Subcutaneous abdominal adipose tissue (tissue), 5 donors: Measurements from ENCODE around the gene RIT1.

Experiments
- H3K27ac ChIP-seq: one replicate; pipeline ENCODE4 v1.7.0; 2013; ENCODE audit warnings: low read depth, mild to moderate bottlenecking, inconsistent platforms, low read length, moderate library complexity
- H3K27me3 ChIP-seq, 5 donors: one replicate each; pipeline ENCODE4 v1.7.0; 2013; ENCODE audit warnings: low read length in 5 of 5, inconsistent platforms in 1 of 5; ENCODE audit not compliant: control insufficient read depth in 5 of 5, insufficient read depth in 4 of 5
- H3K36me3 ChIP-seq, 5 donors: one replicate each; pipeline ENCODE4 v1.7.0; 2013; ENCODE audit warnings: low read length in 5 of 5; ENCODE audit not compliant: control insufficient read depth in 5 of 5, insufficient read depth in 5 of 5
- H3K4me1 ChIP-seq, 5 donors: one replicate each; pipeline ENCODE4 v1.7.0; 2013; ENCODE audit warnings: low read length in 5 of 5, mild to moderate bottlenecking in 3 of 5, moderate library complexity in 1 of 5; ENCODE audit not compliant: control insufficient read depth in 5 of 5, insufficient read depth in 5 of 5
- H3K4me3 ChIP-seq, 5 donors: one replicate each; pipeline ENCODE4 v1.7.0; 2013; ENCODE audit warnings: low read length in 5 of 5, low read depth in 1 of 5
- H3K9ac ChIP-seq, 5 donors: one replicate each; pipeline ENCODE4 v1.7.0; 2013; ENCODE audit warnings: low read length in 5 of 5, mild to moderate bottlenecking in 4 of 5, moderate library complexity in 3 of 5
- H3K9me3 ChIP-seq, 5 donors: one replicate each; pipeline ENCODE4 v1.7.0; 2013; ENCODE audit warnings: low read length in 5 of 5; ENCODE audit not compliant: control insufficient read depth in 5 of 5
- donor health status: healthy.
- donor health status: healthy.
- donor health status: healthy.
- donor health status: healthy.
- donor health status: healthy.

The RIT1 gene, protein sequence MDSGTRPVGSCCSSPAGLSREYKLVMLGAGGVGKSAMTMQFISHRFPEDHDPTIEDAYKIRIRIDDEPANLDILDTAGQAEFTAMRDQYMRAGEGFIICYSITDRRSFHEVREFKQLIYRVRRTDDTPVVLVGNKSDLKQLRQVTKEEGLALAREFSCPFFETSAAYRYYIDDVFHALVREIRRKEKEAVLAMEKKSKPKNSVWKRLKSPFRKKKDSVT

DNA sequence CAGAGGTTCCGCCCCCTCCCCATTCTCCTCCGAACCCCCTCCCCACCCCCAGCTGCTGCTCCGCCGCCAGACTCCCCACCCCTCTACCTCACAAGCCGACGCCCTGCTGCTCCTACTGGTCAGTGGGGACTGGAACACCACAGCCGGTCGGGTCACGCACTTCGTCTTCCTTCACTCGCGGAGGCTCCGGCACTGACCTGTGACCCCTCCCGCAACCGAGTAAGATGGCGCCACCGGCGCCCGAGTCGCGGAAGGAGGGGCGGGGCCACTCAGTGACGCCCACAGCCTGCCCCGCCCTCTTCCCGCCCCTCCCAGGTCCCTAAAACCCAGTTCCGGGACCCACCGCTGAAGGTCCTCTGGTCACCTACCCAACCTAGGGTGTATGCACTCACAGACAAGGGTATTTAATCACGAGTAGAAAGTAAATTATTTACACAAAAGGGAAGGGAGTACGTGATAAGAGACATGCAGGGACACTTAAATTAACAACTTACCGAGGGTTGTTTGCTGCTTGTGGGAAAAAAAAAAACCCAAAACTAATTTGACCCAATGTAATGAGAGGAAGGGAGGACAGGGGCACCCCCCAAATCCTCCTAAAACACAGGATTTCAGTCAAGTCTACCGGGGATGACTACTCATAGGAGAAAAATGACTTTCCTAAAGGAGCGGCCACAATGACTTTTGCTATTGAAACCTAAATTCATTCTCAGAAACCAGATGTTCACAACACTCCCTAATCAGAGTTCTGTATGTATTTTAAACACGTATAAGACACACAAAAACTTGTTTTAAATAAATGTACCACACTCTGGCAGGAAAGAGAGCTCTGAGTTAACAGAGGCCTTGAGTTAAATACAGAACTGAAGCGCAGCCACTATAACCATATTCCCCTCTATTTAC is at the start of gene RIT1:
Gene RIT1, minus strand, starts transcription at position 194 of the 900 bp plus-strand sequence. CDS start 588 bp downstream, outside the sequence.
- peaks cover 0 to 23% (median 16%) of the 10 kb centered on the region in 5 donors for H3K4me1 ChIP-seq
- H3K4me3 ChIP-seq = peak within 1 kb of the TSS; percentile 64 to 90 (median 80)
- peak within 1 kb of the TSS; percentile 84 for H3K27ac ChIP-seq
- no peaks in the 10 kb centered on the region for H3K27me3 ChIP-seq
- no peaks in the 10 kb centered on the region for H3K9me3 ChIP-seq
- peaks cover 30 to 60% (median 50%) of the 10 kb centered on the region in 5 donors for H3K36me3 ChIP-seq
- peak within 1 kb of the TSS in 4 of 5 donors; percentile 62 to 79 (median 78) for H3K9ac ChIP-seq

DNA sequence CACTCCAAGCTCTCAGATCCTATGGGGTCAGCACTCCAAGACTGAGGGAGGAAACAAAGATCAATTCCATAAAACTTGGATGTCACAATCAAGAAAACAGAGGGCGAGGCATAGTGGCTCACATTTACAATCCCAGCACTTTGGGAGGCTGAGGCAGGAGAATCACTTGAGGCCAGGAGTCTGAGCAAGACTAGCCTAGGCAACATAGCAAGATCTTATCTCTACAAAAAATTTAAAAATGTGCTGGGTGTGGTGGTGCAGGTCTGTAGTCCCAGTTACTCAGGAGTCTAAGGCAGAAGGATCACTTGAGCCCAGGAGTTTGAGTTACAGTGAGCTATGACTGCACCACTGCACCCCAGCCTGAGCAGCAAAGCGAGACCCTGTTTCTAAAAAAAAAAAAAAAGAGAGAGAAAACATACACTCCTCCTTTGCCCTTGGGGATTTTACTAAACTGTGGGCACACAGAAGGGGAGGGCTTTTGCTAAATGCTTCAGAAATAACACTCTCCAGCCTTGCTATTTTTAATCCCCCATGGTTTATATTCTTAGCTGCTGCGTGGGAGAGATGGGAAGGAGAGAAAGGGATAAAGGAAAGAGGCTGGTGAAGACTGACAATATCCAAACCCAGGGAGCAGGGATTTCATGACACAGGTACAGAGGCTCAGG is 49.1 kb upstream of the RIT1 start:
- Histone ChIP-seq H3K27ac (no peak overlapping the region), H3K9ac (no peak overlapping the region), H3K36me3 (peaks cover 14 to 89% (median 84%) of the 10 kb centered on the region in 5 donors), H3K4me3 (no peak overlapping the region), H3K4me1 (peaks cover 6 to 26% (median 18%) of the 10 kb centered on the region in 5 donors), H3K9me3 (no peaks in the 10 kb centered on the region), H3K27me3 (no peaks in the 10 kb centered on the region)

DNA sequence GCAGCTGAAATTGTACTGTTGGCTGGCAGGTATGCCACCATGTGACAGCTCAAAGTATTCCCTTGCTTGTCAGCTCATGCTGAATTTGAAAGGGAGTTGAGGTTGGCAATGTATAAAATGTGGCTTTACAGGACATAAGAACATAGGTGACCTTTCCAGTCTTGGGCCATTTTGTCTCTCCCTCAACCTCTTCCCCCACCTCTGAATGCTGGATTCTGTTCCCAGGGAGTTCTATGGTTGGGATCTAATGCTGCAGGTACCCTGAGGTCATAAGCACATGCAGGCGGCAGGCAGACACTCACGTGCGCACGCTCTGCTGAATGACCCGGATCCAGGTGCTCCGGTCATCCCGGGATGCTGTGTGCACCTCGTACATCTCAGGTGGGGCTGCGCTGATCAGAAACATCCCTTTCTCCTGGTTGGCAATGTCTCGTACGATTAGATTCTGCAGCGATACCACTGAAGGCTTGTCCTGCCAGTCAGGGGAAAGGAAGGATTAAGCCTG is 46.3 kb upstream of the RIT1 start:
- H3K9ac ChIP-seq = no peak overlapping the region
- H3K4me1 ChIP-seq = peaks cover 6 to 17% (median 11%) of the 10 kb centered on the region in 5 donors
- no peaks in the 10 kb centered on the region for H3K27me3 ChIP-seq

DNA sequence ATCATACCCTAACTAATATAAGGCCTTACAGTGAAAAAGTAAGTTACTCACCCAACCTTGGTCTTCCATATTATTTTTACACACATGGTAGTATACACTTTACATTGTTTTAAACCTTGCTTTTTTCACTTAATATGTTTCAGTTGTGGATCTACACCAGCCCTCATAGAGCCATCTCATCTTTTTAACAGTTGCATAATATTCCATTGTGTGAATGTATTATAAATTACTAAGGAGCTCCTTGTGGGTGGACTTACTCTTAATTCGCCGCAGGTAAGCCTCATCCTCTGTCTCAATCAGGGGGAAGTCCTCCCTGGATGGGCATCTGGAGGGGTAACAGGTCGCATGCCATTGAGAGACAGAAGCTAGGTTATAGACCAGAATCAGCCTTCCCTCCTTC is 43.5 kb upstream of the RIT1 start:
- no peak overlapping the region for H3K9ac ChIP-seq
- no peaks in the 10 kb centered on the region for H3K4me1 ChIP-seq
- H3K4me3 ChIP-seq = no peak overlapping the region
- H3K27me3 ChIP-seq = no peaks in the 10 kb centered on the region
- no peak overlapping the region for H3K27ac ChIP-seq
- no peaks in the 10 kb centered on the region for H3K9me3 ChIP-seq
- peaks cover 17 to 95% (median 89%) of the 10 kb centered on the region in 5 donors for H3K36me3 ChIP-seq

More for the DNA sequence above, 46.3 kb upstream of the RIT1 start:
- no peak overlapping the region for H3K4me3 ChIP-seq
- peaks cover 17 to 94% (median 88%) of the 10 kb centered on the region in 5 donors for H3K36me3 ChIP-seq
- H3K27ac ChIP-seq = no peak overlapping the region
- H3K9me3 ChIP-seq = no peaks in the 10 kb centered on the region

DNA sequence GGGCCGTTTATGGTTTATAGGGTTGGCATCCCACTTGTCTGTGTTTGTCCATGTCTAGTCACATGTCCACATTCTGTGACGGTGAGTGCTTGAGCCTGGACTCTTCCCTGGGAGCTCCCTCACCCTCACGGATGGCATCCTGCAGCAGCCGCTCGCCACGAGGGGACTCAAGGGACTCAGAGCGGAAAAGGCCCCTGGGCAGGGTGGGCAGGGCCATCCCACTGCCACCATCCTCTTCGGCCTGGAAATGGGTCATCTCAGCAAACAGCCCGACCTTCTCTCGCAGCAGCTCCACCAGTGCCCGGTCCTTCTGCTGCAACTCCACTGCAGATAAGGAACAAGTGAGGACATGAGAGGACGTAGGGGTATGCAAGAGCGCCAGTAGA is 41.3 kb upstream of the RIT1 start:
- Histone ChIP-seq H3K9me3 (no peaks in the 10 kb centered on the region), H3K4me3 (no peak overlapping the region), H3K27me3 (no peaks in the 10 kb centered on the region), H3K27ac (no peak overlapping the region), H3K36me3 (peaks cover 11 to 94% (median 89%) of the 10 kb centered on the region in 5 donors), H3K9ac (no peak overlapping the region), H3K4me1 (no peaks in the 10 kb centered on the region)

DNA sequence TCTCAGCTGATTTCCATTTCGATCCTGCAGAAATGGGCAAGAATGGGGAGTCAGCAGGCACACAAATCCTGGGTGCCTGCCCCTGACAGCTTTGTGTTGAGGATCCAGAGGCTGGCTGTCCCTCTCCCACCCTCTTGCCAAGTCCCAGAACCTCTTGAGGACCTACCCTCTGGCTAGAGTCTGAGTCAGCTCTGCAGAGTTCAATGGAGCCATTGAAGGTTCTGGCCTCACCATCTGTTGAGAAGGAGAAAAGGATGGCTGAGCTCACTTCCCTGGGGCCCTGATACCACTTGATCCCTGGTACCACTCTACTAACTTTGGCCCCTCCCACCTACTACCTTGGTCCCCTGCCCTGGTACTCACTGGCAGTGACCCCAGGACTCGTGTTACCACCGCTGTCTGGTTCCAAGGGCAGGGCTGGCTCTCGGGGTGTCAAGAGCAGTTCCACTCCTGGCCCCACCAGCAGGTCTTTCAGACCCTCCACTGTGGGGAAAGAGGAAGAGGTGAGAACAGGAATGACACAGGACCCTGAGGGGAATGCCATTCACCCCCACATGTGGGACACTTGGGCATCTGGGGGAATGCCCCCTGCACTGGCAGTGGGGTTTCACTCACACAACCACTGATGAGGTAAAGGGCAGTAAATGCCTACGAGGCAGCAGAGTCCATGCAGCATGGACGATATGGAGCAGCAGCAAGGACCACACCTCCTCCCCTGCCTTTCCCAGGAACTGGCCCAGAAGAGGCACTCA is 40.8 kb upstream of the RIT1 start:
- Histone ChIP-seq H3K4me1 (peaks cover 0 to 4% (median 0%) of the 10 kb centered on the region in 5 donors), H3K9ac (no peak overlapping the region), H3K9me3 (no peaks in the 10 kb centered on the region), H3K27me3 (no peaks in the 10 kb centered on the region), H3K36me3 (peaks cover 6 to 94% (median 89%) of the 10 kb centered on the region in 5 donors), H3K4me3 (no peak overlapping the region), H3K27ac (no peak overlapping the region)

DNA sequence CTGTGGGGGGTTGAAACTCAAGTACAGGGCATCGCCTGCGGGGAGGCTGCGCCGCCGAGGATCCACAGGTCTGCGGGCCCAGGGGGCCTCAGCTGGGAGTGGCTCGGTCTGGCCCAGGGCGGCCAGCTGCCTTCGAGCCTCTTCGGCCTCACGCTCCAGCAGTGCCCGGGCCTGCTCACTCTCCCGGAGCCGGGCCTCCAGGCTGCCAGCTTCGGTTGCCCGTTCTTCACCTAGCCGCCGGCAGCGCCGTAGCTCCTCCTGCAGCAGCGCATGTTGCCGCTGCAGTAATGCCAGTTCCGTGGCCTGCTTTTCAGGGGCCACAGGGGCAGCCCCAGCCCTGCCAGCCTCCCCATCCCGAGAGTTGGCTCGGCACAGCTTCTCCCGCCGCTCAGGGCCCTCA is 39.7 kb upstream of the RIT1 start:
- no peaks in the 10 kb centered on the region for H3K27me3 ChIP-seq
- no peaks in the 10 kb centered on the region for H3K9me3 ChIP-seq

DNA sequence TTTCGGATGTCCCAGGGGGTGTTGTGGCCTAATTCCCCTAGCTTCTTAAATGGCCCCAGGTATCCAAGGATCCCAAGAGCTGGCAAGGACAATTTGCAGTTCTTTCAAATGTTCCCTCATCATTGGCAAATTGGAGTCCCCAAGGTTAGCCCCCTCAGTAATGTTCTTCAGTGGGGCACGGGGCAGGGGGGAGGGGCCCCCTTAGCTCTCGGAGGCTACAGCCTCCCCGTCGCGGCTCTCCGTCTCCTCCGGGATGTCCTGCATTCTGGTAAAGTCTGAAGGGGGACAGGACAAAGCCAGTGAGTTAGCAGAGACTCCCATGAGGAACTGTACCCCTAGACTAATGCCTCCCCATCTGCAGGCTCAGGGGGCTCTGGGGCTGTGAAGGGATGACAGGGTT is 36.6 kb upstream of the RIT1 start:
- no peak overlapping the region for H3K4me3 ChIP-seq
- no peaks in the 10 kb centered on the region for H3K27me3 ChIP-seq
- H3K36me3 ChIP-seq = peaks cover 0 to 72% (median 63%) of the 10 kb centered on the region in 5 donors
- H3K9ac ChIP-seq = no peak overlapping the region
- no peaks in the 10 kb centered on the region for H3K9me3 ChIP-seq
- no peak overlapping the region for H3K27ac ChIP-seq
- peaks cover 3 to 35% (median 33%) of the 10 kb centered on the region in 5 donors for H3K4me1 ChIP-seq

More for the DNA sequence above, 39.7 kb upstream of the RIT1 start:
- Histone ChIP-seq H3K36me3 (peaks cover 6 to 96% (median 89%) of the 10 kb centered on the region in 5 donors), H3K27ac (no peak overlapping the region), H3K4me3 (no peak overlapping the region), H3K4me1 (peaks cover 0 to 10% (median 6%) of the 10 kb centered on the region in 5 donors), H3K9ac (no peak overlapping the region)

DNA sequence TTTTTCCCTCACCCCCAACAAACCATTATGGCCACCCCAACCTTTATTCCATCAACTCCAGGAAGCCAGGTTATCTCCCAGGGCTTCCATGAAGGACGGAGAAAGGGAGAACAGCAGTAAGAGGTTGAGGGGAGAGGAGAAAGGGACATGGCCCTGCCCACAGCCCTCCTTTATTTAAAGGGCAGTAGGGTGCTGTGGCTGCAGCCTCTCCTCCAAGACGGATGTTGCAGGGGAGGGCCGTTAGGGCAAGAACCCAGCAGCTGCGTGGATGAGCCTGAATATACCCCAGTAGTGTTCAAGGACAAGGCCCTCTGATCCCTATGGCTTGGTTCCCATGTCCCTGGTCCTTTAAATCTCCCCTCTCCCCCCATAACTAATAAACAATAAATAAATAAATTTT is 36.1 kb upstream of the RIT1 start:
- Histone ChIP-seq H3K9me3 (no peaks in the 10 kb centered on the region), H3K9ac (no peak overlapping the region), H3K4me1 (peaks cover 3 to 40% (median 37%) of the 10 kb centered on the region in 5 donors), H3K27ac (no peak overlapping the region), H3K27me3 (no peaks in the 10 kb centered on the region), H3K4me3 (no peak overlapping the region), H3K36me3 (peaks cover 0 to 68% (median 58%) of the 10 kb centered on the region in 5 donors)
